Nephron (organoid): ENCODE measurements around the gene ACADS.

Experiments used
- H3K27ac Mint-ChIP-seq, 3 experiments: 2 replicates each; pipeline ENCODE4 v1.8.0; 2020; ENCODE audit warnings: mixed read lengths in 3 of 3, mild to moderate bottlenecking in 2 of 3, moderate library complexity in 1 of 3
- H3K27me3 Mint-ChIP-seq: 2 replicates; pipeline ENCODE4 v1.8.0; 2021; ENCODE audit warnings: low read depth, mild to moderate bottlenecking, moderate library complexity, mixed read lengths
- H3K36me3 Mint-ChIP-seq: 2 replicates; pipeline ENCODE4 v1.8.0; 2020; ENCODE audit warnings: low read depth, mixed read lengths
- H3K4me1 Mint-ChIP-seq: 2 replicates; pipeline ENCODE4 v1.8.0; 2020; ENCODE audit warnings: mixed read lengths
- H3K4me3 Mint-ChIP-seq, 3 experiments: 2 replicates each; pipeline ENCODE4 v1.8.0; 2020; ENCODE audit warnings: mild to moderate bottlenecking in 3 of 3, mixed read lengths in 3 of 3, moderate library complexity in 2 of 3
- H3K9me3 Mint-ChIP-seq: 2 replicates; pipeline ENCODE4 v1.8.0; 2020; ENCODE audit warnings: mixed read lengths
- CTCF ChIP-seq, 3 experiments: fragments of 200-600 bp; sonication (generic); IDR thresholded peaks; one replicate each; pipeline ENCODE4 v1.5.0; 2021; ENCODE audit warnings: antibody characterized with exemption in 3 of 3; ENCODE audit not compliant: unreplicated experiment in 3 of 3

Gene ACADS

GRCh38 chr12:120757226-120757742 lies 31.7 kb downstream of the ACADS start:
- Mint-ChIP-seq H3K27ac (peak overlapping the region in 1 of 3 experiments; percentile 2), H3K9me3 (peaks cover 9% of the 10 kb centered on the region), H3K27me3 (no peaks in the 10 kb centered on the region), H3K4me1 (peaks cover 32% of the 10 kb centered on the region), H3K4me3 (no peak overlapping the region), H3K36me3 (peaks cover 24% of the 10 kb centered on the region)
- no peak for TF ChIP-seq CTCF (IDR thresholded peaks at IDR 0.05; ENCODE audit: unreplicated experiment in 3 of 3)

GRCh38 chr12:120757949-120758348 lies 32.3 kb downstream of the ACADS start:
- Mint-ChIP-seq H3K27me3 (no peaks in the 10 kb centered on the region), H3K27ac (no peak overlapping the region), H3K4me3 (no peak overlapping the region), H3K9me3 (peaks cover 9% of the 10 kb centered on the region), H3K36me3 (peaks cover 26% of the 10 kb centered on the region), H3K4me1 (peaks cover 36% of the 10 kb centered on the region)
- TF ChIP-seq CTCF (IDR thresholded peaks at IDR 0.05; ENCODE audit: unreplicated experiment in 3 of 3), result no peak

- Mint-ChIP-seq H3K4me1 (peaks cover 36% of the 10 kb centered on the region), H3K9me3 (peaks cover 7% of the 10 kb centered on the region), H3K27me3 (no peaks in the 10 kb centered on the region), H3K36me3 (peaks cover 25% of the 10 kb centered on the region), H3K4me3 (no peak overlapping the region), H3K27ac (peak overlapping the region in 2 of 3 experiments; percentile 29 to 42)
- TF ChIP-seq CTCF (IDR thresholded peaks at IDR 0.05; ENCODE audit: unreplicated experiment in 3 of 3), result no peak
Measured at GRCh38 chr12:120758798-120759590, 33.4 kb downstream of the ACADS start.

- Mint-ChIP-seq H3K27me3 (no peaks in the 10 kb centered on the region), H3K27ac (peak overlapping the region in 2 of 3 experiments; percentile 92 to 97), H3K9me3 (peaks cover 5% of the 10 kb centered on the region), H3K4me1 (peaks cover 36% of the 10 kb centered on the region), H3K4me3 (no peak overlapping the region), H3K36me3 (peaks cover 31% of the 10 kb centered on the region)
- TF ChIP-seq CTCF (IDR thresholded peaks at IDR 0.05; ENCODE audit: unreplicated experiment in 3 of 3), result no peak
Measured at GRCh38 chr12:120759591-120760348, 34.1 kb downstream of the ACADS start.

- peaks cover 37% of the 10 kb centered on the region for H3K36me3 Mint-ChIP-seq
- peak overlapping the region; percentile 92 to 97 (median 97) for H3K27ac Mint-ChIP-seq
- no peaks in the 10 kb centered on the region for H3K9me3 Mint-ChIP-seq
- H3K27me3 Mint-ChIP-seq, result no peaks in the 10 kb centered on the region
- H3K4me1 Mint-ChIP-seq, result peaks cover 36% of the 10 kb centered on the region
- no peak for TF ChIP-seq CTCF (IDR thresholded peaks at IDR 0.05; ENCODE audit: unreplicated experiment in 3 of 3)
- peak overlapping the region; percentile 45 to 65 (median 50) for H3K4me3 Mint-ChIP-seq
Measured at GRCh38 chr12:120760349-120761254, 35.0 kb downstream of the ACADS start.
